ENCODE results near the gene STING1. TPM values are rescaled to one million over a fixed set of nuclear protein-coding genes. Genes with fewer than 3 reads are reported as not detected.
"Not testable (repeated sequence)": the region's sequence is repeated elsewhere in the genome, so short reads cannot be mapped to it uniquely, and the experiment has no call there.

The STING1 gene
- total and polyA plus RNA-seq, 10 of the 15 experiments (the other 5 are each of a cell fraction or from before 2014, with no cell fraction given): 10.1 to 56.1 (median 41.0) TPM

GRCh38 chr5:139527090-139527470, 44.5 kb upstream of the STING1 start:
- FAIRE-seq; H3K27me3 ChIP-seq (replicated peaks in 1 of 2; ENCODE audit: control insufficient read depth in 2 of 2, insufficient read depth in 2 of 2, low read length in 1 of 2); H3K36me3 ChIP-seq (ENCODE audit: control insufficient read depth in 2 of 2, insufficient read depth in 2 of 2, low read length in 1 of 2); BruUV-seq (replicated peaks); ATAC-seq; H3K9me3 ChIP-seq (replicated peaks; ENCODE audit: control insufficient read depth, insufficient read depth, low read length); DNase-seq (ENCODE audit: low read depth, low spot score); in situ Hi-C loops (cut with MboI); H4K20me1 ChIP-seq (ENCODE audit: control insufficient read depth, insufficient read depth): not testable (repeated sequence)
- WGBS (ENCODE audit: insufficient coverage, insufficient replicate concordance, low lambda C conversion rate, missing lambda C conversion rate): 59% methylated on average over 2 of the region's 2 CpGs
- ChIA-PET RAD21 (ENCODE audit: unreplicated experiment) (interaction anchor here (1.5 to 5.6 kb wide), 2 partner anchors 35 to 84 kb away, joined by 5 to 49 read pairs; partner anchors contain the start of gene UBE2D2), CTCF (interaction anchor here (0.7 to 2.6 kb wide), 2 partner anchors 8 to 36 kb away, joined by 5 to 13 read pairs; no protein-coding TSS in a partner anchor), SMC1A (ENCODE audit: uncharacterized antibody, unreplicated experiment) (interaction anchor here (1.3 to 3.2 kb wide), 4 partner anchors 35 to 105 kb away, joined by 4 to 31 read pairs (median 8); partner anchors contain the start of gene UBE2D2), POLR2A (interaction anchor here (5.5 kb wide), 1 partner anchor 38 kb away, joined by 43 read pairs; no protein-coding TSS in a partner anchor)
- intact Hi-C loops (cut with micrococcal nuclease; ENCODE audit: unreplicated experiment): loop anchor here (5.0 kb wide), 1 partner anchor 250 kb away; no protein-coding TSS in a partner anchor
- H3K4me2 ChIP-seq (ENCODE audit: control insufficient read depth, insufficient read depth): peak overlapping the region; percentile 72
- peaks cover 27% of the 10 kb centered on the region for H3K79me2 ChIP-seq (ENCODE audit: control insufficient read depth, insufficient read depth, low read length)
- peak overlapping the region; percentile 71 for H3K9ac ChIP-seq (ENCODE audit: control insufficient read depth, insufficient read depth, low read length)
- H2AFZ ChIP-seq (ENCODE audit: control insufficient read depth, low read depth, low read length): peak overlapping the region; percentile 29
- peak overlapping the region; percentile 57 for H3K4me3 ChIP-seq
- H3K27ac ChIP-seq (ENCODE audit: control insufficient read depth, insufficient read depth): peak overlapping the region; percentile 59
- peak; percentile 30; the same call in 1 of the 2 replicates for TF ChIP-seq MYB (IDR thresholded peaks at IDR 0.05; ENCODE audit: borderline replicate concordance, low read depth, low read length)
- TF ChIP-seq MLLT1 (IDR thresholded peaks at IDR 0.05): peak; percentile 4
- peak; percentile 20; the same call in 1 of the 2 replicates for TF ChIP-seq NKRF (conservative IDR thresholded peaks at IDR 0.05)
- peaks cover 30% of the 10 kb centered on the region for H3K4me1 ChIP-seq (ENCODE audit: control insufficient read depth, insufficient read depth, low read length)

Data from GM12878 (cell line).